ENCODE results near the gene RPS6KA3.
"Not testable (repeated sequence)": the region's sequence is repeated elsewhere in the genome, so short reads cannot be mapped to it uniquely, and the experiment has no call there.

The RPS6KA3 gene

DNA sequence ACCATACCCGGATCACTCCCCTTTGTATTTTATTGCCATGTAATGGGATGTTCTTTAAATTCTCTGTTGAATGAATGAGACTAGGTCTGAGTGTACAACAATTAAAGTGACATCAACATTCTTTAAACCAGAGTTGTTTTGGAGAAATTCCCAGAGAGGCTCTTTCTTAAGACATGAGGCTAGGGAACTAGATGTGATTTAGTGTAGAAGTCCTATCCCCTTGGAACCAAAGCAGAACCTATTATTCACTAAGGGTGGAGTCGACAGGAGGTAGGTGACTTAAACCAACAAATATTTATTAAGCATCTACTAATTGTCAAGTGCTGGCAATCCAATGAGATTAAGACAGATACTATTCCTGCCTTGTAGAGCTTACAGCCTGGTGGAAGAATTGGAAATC, 126.7 kb downstream of the RPS6KA3 start:
- DNase-seq = no peak

DNA sequence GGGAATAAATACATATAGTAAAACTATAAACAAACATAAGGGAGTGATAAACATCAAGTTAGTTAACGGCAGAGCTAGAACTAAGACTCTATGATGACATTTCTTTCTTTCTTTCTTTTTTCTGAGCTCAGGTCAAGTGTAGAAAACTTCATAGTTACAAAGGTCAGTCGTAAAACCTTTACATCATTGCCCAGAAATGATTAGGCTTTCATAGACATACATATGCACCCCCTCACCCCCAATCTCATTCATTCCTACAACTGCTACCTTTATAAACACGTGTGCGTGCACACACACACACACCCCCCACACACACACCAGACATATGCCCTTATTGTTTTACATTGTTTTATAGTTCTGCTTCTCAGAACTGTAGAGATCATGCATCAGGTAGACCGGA, 130.8 kb downstream of the RPS6KA3 start:
- DNase-seq = no peak

DNA sequence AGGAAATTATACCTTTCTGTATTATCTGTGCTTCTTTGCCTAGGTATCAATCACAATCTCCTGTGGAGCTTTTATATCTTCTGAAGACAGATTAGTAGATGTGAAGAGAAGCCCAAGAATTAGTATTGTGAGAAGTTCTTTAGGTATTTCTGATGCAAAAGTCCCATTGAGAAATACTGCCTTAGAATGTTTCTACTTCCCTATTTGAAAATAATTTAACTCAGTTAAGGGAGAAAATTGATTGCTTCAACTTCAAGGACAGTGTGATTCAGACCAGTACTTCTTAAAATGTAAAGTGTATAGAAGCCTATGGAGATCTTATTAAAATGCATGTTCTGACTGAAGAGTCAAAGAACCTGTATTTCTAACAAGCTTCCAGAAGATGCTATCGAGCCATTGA, 134.0 kb downstream of the RPS6KA3 start:
- no peak for DNase-seq

DNA sequence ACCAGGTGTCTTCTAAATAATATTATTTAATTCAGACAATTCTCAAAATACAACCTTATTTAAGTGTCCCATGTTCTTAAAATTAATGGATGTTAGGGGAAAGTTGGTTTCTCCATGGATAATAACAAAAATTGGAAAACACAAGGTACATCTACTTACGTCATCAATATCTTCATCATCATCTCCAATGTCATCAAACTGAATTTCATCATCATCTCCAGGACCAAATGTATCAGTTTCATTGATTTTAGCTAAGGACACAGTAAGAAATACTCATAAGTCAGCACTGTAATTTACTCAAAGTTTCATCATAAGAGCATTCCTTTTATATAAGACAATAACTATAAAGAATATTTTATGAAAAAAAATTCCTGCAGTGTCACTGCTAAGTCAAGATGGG, 136.4 kb downstream of the RPS6KA3 start:
- no peak for DNase-seq

DNA sequence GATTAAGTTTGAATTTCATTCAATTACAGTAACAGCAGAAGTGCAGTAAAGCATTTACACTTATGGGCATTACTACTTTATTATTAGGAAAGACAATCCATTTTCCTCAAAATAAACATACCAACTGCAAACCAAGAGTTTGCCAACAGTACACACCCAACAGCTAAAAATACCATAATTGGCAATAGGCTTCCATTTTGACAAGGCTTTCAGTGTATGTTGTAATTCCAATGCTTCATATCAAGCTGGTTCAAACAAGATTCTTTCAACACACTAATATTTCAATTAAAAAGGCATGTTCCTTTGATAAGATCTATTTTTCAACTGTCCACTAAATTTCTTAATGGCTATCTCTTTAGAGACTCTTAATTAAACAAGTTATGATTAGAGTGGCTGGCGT, 137.2 kb downstream of the RPS6KA3 start:
- no peak for DNase-seq

DNA sequence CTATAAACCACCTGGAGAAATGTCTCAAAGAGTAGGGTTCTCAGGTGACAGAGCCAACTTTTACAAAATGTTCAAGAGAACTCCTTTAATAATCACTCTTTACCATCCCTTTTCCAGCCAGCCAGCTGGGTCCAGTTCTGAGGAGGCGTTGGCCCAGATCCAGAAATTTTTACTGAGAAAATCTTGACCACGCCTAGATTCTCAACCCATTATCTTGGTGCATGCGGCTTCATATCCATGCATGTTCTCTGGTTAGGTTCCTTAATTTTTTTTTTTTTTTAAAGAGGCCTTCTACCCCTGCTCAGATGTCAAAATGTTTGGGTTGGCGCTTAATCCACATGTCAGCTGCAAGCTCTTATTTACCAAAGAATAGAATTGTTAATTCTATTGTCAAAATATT, 138.0 kb downstream of the RPS6KA3 start:
- DNase-seq = no peak

DNA sequence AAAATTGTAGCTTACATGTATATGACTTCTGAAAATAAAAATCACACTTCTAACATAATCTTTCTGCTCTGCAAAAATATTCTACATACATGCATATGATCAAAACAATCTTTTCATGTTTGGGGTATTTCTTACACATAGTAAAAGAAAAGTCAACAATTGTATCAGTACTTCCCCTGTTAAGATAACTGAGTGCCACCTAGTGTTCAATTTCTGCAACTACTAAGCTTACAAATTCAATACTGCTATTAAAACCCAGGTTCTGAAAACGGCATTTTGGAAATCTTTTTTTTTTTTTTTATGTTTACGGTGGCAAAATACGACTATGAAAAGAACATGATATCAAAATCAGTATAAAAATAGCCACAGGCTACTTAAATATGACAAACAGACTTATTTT, 139.3 kb downstream of the RPS6KA3 start:
- DNase-seq = not testable (repeated sequence)

DNA sequence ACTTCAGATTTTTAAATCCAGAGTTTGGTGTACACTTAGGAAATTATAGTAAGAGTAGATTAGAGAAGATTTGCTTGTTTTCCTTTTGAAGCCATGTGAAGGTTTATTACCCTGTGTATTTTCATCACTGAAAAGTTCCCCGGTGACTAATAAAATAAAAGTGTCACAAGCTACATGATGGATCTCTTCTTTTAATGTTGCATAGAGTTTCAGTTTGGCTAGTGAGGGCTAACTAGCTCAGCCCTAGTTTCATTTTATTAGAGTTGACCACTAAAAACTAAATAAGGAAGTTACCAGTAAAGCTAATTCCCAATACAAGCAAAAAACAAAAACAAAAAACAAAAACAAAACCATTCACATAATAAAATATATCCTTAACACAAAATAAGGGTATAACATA, 139.9 kb downstream of the RPS6KA3 start:
- not testable (repeated sequence) for DNase-seq

DNA sequence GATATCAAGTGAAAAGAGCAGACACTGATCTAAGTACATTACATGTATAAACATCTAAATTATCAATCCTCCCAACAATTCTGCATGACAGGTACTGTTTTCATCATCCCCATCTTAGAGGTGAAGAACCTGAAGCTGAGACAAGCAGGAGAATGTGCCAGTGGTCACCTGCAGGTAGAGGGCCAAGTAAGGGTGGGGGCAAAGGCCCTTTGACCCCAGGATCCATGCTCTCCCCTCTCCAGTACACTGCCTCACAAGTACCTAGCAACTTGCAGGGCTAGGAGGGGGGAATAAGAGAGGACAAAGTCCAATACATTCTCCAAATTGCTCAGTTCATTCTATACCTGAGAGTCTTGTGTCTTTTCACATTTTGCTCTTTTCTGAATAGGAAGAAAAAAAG, 141.7 kb downstream of the RPS6KA3 start:
- DNase-seq = no peak

DNA sequence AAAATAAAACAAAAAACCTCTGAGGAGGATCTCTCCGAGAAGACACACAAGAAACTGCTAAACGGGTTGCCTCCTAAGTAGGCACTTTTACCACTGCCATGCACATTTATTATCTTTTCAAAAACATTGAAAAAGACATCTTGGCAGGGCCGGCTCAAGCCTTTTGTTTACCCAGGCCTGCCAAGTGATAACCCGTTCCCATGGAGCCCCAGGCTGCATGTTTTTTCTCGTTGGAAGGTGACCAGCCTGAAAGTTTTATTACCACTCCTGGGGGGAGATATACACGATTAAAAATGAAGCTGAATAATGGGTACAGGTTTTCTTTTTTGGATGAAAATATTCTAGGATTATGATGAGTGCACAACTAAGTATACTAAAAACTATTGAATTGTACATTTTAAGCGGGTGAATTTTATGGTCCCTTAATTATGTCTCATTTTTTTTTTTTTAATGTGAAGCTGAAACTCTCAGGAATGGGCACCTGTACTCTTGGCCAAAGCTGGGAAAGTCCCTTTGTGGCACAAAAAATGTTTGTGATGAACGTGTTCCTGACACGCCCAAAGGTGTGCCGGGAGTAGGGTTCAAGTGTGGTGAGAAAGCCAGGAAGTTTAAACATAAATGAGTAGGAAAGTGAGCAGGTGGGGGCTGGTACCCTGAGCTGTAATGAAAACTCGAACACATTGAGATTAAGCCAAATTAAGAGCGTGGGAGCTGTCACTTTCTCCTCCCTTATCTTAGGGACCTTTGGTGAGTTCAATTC, 148.5 kb downstream of the RPS6KA3 start:
- no peak for DNase-seq

DNA sequence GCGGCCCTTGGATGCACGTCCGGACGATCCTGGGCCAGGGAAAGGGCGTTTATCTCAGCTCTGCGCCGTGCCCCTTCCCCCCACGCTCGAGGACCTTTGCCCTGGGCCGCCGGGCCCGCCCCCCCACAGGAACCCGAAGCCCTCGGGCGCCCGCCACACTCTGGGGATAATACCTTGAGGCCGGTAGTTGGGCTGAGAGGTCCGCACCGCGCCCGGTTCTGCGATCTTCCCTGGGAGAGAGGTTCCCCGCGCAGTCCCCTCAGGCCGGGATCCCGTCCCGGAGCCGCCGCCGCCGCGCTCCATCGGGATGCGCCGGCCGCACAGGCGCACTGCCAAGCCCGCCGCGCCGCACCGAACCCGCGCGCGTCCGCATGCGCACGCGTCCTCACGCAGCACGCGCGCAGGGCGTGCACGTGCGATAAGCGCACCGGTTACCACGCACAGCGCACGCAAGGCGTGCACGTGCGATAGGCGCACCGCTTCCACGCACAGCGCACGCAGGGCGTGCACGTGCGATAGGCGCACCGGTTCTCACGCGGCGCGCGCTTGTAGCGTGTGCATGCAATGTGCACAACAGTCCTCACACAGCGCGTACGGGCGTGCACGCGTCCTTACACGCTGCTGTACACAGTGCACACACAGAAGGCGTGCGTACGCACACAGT, 150.0 kb downstream of the RPS6KA3 start, which contains the start of gene MAP7D2:
TSS of gene MAP7D2 (minus strand) at position 331 of the 664 bp plus-strand sequence. CDS start at position 303, 28 bp downstream.
- DNase-seq = no peak

DNA sequence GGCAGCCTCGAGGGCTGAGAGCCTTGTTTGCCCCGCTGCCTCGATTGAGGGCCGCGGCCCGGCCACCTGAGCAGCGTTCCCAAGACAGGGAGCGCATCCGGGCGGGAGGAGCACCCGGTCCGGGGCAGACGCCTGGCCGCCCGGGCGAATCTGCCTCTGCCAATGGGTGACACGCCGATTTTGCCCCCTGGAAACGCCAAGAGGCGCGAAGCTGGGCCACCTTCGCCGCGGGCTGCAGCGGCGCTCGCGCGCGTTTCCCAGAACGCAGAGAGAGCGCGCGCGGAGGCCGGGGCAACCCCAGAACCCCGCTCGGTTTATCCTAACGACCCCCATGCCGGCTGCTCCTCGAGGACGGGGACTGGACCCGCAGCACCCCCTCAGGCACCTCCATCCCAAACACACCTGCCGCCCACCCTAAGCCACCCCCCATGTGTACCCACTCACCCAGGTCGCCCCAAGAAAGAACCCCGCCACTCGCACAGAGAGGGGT, 150.6 kb downstream of the RPS6KA3 start:
- DNase-seq = no peak

DNA sequence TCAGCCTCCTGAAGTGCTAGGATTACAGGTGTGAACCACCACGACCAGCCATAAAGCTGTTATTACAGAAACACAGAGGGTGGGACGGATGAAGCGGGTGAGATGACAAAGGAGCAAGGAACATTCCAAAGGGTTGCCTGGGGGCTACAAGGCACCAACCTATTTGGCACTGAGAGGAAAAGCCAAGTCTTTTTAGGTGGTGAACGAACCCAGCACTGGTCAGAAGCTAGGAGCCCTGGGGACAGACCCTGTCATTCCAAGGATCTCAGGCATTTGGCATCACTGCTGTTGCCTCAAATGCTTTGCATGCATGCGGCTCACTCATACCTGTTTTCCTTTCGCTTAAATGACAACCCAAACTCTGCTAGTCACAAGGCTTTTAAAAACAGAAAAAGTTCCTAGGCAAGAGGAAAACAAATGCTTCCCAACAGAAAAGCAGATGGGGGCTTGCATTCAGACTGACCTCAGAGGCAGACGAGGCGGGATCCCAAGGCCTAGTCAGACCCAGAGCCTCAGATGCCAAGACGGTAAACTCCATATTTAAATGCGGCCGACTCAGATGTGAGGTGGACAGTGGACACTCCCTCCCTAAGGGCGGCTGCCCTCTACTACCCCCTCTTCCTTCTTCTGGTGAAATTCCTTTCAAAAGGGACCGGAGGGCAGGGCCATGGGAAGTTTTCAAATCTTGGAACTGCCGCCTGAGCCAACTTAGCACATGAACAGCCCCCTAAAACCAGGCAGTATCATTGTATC, 154.5 kb downstream of the RPS6KA3 start:
- no peak for DNase-seq

DNA sequence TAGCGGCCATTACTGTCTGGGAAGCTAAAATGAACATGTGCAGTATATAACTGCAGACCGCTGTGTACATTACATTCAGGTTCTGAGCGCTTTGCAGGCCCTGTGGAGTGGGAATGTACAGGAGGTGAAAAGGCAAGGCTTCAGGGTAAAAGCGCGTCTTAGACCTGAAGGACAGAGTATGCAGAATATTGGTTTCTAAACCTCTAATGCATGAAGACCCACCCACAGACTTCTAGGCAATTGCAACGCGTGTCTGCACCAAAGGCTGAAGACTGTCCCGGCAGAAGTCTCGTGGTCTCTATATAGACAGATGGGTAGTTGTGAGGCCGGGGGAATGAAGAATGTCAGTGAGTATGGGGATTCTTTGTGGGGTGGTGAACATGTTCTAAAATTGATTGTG, 155.4 kb downstream of the RPS6KA3 start:
- DNase-seq = no peak

DNA sequence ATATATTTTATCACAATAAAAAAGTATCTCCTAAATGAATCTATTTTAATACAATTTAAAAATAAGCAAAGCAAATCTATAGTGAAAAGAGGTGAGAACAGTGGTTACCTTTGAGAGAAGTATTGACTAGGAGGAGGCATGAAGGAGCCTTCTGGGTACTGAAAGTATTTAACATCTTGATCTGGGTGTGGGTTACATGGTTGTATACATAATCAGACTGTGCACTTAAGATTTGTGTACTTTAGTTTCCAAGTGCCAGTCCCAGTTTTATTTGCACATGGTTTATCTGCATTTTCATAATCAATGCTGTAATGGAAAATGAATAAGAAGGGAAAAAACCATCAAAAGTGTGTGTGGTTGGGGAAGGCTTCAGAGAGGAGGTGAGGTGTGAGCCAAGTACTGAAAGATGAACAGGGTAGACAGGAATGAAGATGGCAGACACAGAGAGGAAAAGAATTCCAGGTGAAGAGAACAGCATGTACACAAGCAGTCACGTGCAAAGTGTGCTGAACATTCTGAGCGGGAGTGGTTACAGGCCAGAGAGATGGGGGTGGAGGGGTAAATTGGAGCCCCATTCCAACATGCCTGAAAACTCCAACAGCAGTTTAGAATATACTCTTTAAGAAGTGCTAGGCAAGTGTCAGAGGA, 164.7 kb downstream of the RPS6KA3 start:
- no peak for DNase-seq
